Panc1 (cell line): ENCODE measurements around the gene IL11. TPM values are rescaled to one million over a fixed set of nuclear protein-coding genes. Genes with fewer than 3 reads are reported as not detected.

Source experiments
- ATAC-seq: fragments of 200-7000 bp; cut with Tn5 transposase; 2 replicates; pipeline ENCODE4 v1.9.1; 2020; ENCODE audit warnings: mild to moderate bottlenecking, moderate library complexity
- BruUV-seq: library from RNA; stranded (reverse); fragments of 400-500 nt; replicated peaks from 2 replicates; lab custom pipeline; 2021; lab: Mats Ljungman, UMichigan
- CTCF ChIA-PET: fragments of 300-600 bp; sonication (Branson Sonifier 250); formaldehyde crosslinking; loops from one replicate; lab custom pipeline; 2022; ENCODE audit warnings: antibody characterized with exemption; lab: Charles Lee
- POLR2A ChIA-PET: fragments of 300-600 bp; sonication (Branson Sonifier 250); formaldehyde crosslinking; loops from one replicate; lab custom pipeline; 2022; ENCODE audit warnings: antibody characterized with exemption; lab: Charles Lee
- DNase-seq: peaks from one replicate; pipeline ENCODE4 v3.0.0-alpha.2; 2010; ENCODE audit warnings: low read depth, low spot score
- H3K27ac ChIP-seq: 2 replicates; pipeline ENCODE4 v1.5.1; 2011; ENCODE audit warnings: mild to moderate bottlenecking, low read length, inconsistent platforms
- H3K27me3 ChIP-seq: fragments of 200-500 bp; sonication (Bioruptor generic); 2 replicates; pipeline ENCODE4 v1.6.0; 2014; ENCODE audit warnings: low read length, inconsistent platforms; ENCODE audit not compliant: control insufficient read depth, insufficient read depth
- H3K36me3 ChIP-seq: fragments of 200-500 bp; sonication (Bioruptor generic); 2 replicates; pipeline ENCODE4 v1.5.1; 2014; ENCODE audit warnings: inconsistent platforms, mild to moderate bottlenecking, low read length, moderate library complexity; ENCODE audit not compliant: control insufficient read depth, insufficient read depth
- H3K4me1 ChIP-seq: 2 replicates; pipeline ENCODE4 v1.5.1; 2011; ENCODE audit warnings: inconsistent platforms, mild to moderate bottlenecking, low read length, moderate library complexity; ENCODE audit not compliant: control insufficient read depth, insufficient read depth
- H3K4me3 ChIP-seq, 2 experiments: 2 replicates each; pipeline ENCODE4 v1.5.1; 2011 to 2012; ENCODE audit warnings: low read depth in 2 of 2, low read length in 2 of 2, mild to moderate bottlenecking in 2 of 2, inconsistent platforms in 1 of 2, moderate library complexity in 1 of 2
- H3K9me3 ChIP-seq: fragments of 200-500 bp; sonication (Bioruptor generic); 2 replicates; pipeline ENCODE4 v1.5.1; 2014; ENCODE audit warnings: low read depth, mild to moderate bottlenecking, inconsistent platforms, low read length, moderate library complexity; ENCODE audit not compliant: control insufficient read depth, insufficient read depth
- POLR2AphosphoS5 ChIP-seq: IDR thresholded peaks from 2 replicates; pipeline ENCODE4 v1.6.1; 2012; ENCODE audit warnings: mild to moderate bottlenecking, low read depth, low read length, moderate library complexity
- SIN3A ChIP-seq: IDR thresholded peaks from 2 replicates; pipeline ENCODE4 v1.6.1; 2012; ENCODE audit warnings: low read depth, mild to moderate bottlenecking, low read length, moderate library complexity, borderline replicate concordance; ENCODE audit not compliant: insufficient read depth
- TCF7L2 ChIP-seq: IDR thresholded peaks from 2 replicates; pipeline ENCODE4 v1.6.1; 2011; ENCODE audit warnings: mild to moderate bottlenecking, low read depth, low read length, inconsistent platforms
- in situ Hi-C: cut with HindIII; loops from 2 replicates; pipeline ENCODE4 v1.10.0; 2016; ENCODE audit warnings: low sequenced_read_pairs, low pct_unique_long_range_greater_than_20kb
- intact Hi-C: fragments of 100-400 bp; cut with micrococcal nuclease; formaldehyde crosslinking; loops from one replicate; pipeline ENCODE4 v1.10.0; 2022; ENCODE audit not compliant: unreplicated experiment
- total RNA-seq: library from RNA; stranded (reverse); gene quantifications from one replicate; pipeline ENCODE4 v1.2.1, GENCODE V29; 2021; ENCODE audit not compliant: unreplicated experiment
- TF ChIP-seq, protein P1 (sequence below): fragments of 450-650 bp; IDR thresholded peaks from 2 replicates; pipeline ENCODE4 v1.5.1; 2017; ENCODE audit warnings: mild to moderate bottlenecking
- TF ChIP-seq, protein P2 (sequence below), 2 experiments: IDR thresholded peaks; 2 replicates each; pipeline ENCODE4 v1.6.1; 2011 to 2012; ENCODE audit warnings: low read depth in 2 of 2, control low read depth in 1 of 2, low read length in 1 of 2, mild to moderate bottlenecking in 1 of 2, moderate library complexity in 1 of 2; ENCODE audit not compliant: insufficient read depth in 1 of 2

The IL11 gene
- total RNA-seq, 1 experiment from 2014 or later: 4.4 TPM

DNA sequence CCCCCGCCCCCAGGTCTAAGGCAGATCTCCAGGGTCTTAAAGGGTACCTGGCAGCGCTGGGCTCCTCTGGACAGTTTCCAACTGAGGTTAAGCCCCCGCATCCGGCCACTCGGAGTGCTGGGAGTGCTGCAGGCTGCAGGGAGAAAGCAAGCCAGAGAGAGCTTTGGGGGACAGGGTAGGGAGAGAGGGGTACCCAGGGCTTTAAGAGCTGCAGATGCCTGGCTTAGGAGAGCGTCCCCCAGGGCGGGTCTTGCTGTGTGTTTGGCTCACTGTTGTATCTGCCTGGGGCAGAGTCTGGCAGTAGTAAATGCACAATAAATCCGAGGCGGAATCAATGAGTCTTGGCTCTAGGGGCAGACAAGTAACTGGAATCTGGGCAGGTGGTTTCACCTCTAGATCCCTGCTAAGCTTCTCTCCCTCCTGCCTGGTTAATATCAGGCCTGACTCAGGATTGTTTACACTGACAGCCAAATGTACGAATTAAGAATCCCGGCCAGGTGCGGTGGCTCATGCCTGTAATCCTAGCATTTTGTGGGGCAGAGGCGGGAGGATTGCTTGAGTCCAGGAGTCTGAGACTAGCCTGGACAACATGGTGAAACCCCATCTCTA is 14.9 kb downstream of the IL11 start:
- in situ Hi-C loops (no loop called here), intact Hi-C loops (no loop called here)
- Histone ChIP-seq H3K27ac (no peak overlapping the region), H3K4me1 (peaks cover 12% of the 10 kb centered on the region), H3K27me3 (no peaks in the 10 kb centered on the region), H3K9me3 (no peaks in the 10 kb centered on the region), H3K4me3 (no peak overlapping the region), H3K36me3 (no peaks in the 10 kb centered on the region)
- no TSS peak for BruUV-seq
- ATAC-seq (peak; percentile 21), DNase-seq (no peak)
- TF ChIP-seq SIN3A (no peak), TCF7L2 (no peak), POLR2AphosphoS5 (no peak)
- TF ChIP-seq, protein P1, sequence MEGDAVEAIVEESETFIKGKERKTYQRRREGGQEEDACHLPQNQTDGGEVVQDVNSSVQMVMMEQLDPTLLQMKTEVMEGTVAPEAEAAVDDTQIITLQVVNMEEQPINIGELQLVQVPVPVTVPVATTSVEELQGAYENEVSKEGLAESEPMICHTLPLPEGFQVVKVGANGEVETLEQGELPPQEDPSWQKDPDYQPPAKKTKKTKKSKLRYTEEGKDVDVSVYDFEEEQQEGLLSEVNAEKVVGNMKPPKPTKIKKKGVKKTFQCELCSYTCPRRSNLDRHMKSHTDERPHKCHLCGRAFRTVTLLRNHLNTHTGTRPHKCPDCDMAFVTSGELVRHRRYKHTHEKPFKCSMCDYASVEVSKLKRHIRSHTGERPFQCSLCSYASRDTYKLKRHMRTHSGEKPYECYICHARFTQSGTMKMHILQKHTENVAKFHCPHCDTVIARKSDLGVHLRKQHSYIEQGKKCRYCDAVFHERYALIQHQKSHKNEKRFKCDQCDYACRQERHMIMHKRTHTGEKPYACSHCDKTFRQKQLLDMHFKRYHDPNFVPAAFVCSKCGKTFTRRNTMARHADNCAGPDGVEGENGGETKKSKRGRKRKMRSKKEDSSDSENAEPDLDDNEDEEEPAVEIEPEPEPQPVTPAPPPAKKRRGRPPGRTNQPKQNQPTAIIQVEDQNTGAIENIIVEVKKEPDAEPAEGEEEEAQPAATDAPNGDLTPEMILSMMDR: no peak
- TF ChIP-seq, protein P2, sequence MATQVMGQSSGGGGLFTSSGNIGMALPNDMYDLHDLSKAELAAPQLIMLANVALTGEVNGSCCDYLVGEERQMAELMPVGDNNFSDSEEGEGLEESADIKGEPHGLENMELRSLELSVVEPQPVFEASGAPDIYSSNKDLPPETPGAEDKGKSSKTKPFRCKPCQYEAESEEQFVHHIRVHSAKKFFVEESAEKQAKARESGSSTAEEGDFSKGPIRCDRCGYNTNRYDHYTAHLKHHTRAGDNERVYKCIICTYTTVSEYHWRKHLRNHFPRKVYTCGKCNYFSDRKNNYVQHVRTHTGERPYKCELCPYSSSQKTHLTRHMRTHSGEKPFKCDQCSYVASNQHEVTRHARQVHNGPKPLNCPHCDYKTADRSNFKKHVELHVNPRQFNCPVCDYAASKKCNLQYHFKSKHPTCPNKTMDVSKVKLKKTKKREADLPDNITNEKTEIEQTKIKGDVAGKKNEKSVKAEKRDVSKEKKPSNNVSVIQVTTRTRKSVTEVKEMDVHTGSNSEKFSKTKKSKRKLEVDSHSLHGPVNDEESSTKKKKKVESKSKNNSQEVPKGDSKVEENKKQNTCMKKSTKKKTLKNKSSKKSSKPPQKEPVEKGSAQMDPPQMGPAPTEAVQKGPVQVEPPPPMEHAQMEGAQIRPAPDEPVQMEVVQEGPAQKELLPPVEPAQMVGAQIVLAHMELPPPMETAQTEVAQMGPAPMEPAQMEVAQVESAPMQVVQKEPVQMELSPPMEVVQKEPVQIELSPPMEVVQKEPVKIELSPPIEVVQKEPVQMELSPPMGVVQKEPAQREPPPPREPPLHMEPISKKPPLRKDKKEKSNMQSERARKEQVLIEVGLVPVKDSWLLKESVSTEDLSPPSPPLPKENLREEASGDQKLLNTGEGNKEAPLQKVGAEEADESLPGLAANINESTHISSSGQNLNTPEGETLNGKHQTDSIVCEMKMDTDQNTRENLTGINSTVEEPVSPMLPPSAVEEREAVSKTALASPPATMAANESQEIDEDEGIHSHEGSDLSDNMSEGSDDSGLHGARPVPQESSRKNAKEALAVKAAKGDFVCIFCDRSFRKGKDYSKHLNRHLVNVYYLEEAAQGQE (IDR thresholded peaks at IDR 0.05; ENCODE audit: insufficient read depth in 1 of 2, low read depth in 2 of 2, low read length in 1 of 2): no peak
- ChIA-PET CTCF (no interaction called here), POLR2A (no interaction called here)

DNA sequence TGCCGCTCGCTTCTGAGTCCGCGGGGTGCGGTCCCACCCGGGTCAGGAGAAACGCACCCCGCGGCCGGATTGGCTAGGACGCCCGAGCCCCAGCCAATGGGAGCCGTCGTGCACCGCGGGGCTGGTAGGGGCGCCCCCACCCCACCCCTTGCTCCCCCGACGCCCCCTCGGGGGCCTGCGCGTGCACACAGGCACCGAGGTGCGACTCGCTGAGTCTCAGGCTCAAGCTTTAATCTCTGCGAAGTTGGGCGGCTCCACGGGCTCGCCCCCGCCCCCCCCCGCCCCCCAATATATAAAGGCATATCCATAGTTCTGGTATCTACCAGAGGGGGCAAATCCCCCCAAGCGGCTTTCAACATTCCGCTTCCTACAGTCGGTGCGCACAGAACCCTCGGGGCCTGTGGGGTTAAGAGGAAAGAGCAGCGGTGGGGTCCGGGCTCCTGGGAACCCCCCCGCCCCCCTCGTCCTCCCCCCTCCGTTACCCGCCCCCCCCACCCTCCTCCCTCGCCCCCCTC is 15.5 kb downstream of the IL11 start, which contains the start of gene COX6B2:
Gene COX6B2, minus strand, starts transcription at position 22 of the 515 bp plus-strand sequence. CDS start 198 bp downstream, outside the sequence.
- H3K27ac ChIP-seq: peak within 1 kb of the TSS; percentile 57
- peaks cover 12% of the 10 kb centered on the region for H3K4me1 ChIP-seq
- ChIA-PET POLR2A (interaction anchor here (0.6 kb wide), 1 partner anchor 14 kb away, joined by 3 read pairs; no protein-coding TSS in a partner anchor), CTCF (no interaction called here)
- H3K9me3 ChIP-seq: no peaks in the 10 kb centered on the region
- in situ Hi-C loops (no loop called here), intact Hi-C loops (no loop called here)
- no TSS peak for BruUV-seq
- DNase-seq (no peak), ATAC-seq (no peak)
- TF ChIP-seq, protein P2 (IDR thresholded peaks at IDR 0.05; ENCODE audit: insufficient read depth in 1 of 2, low read depth in 2 of 2, low read length in 1 of 2): no peak
- TF ChIP-seq POLR2AphosphoS5: no peak
- H3K4me3 ChIP-seq: peak within 1 kb of the TSS; percentile 55 to 62
- H3K27me3 ChIP-seq: no peaks in the 10 kb centered on the region
- no peaks in the 10 kb centered on the region for H3K36me3 ChIP-seq
